HepG2 (cell line): ENCODE measurements around the gene SEMA4A. TPM values are rescaled to one million over a fixed set of nuclear protein-coding genes. Genes with fewer than 3 reads are reported as not detected.
A peak's percentile ranks its signal among the peaks of the same experiment; 100 is the strongest.

Experiments
- ATAC-seq: fragments of 200-7000 bp; cut with Tn5 transposase; 3 replicates; pipeline ENCODE4 v1.9.1; 2020; ENCODE audit warnings: mild to moderate bottlenecking, moderate library complexity
- BruUV-seq: library from RNA; stranded (reverse); fragments of 400-500 nt; replicated peaks from 2 replicates; lab custom pipeline; 2021; lab: Mats Ljungman, UMichigan
- CTCF ChIA-PET: fragments of 300-600 bp; formaldehyde crosslinking; extraction: SDS; loops from one replicate; lab custom pipeline; 2021; ENCODE audit warnings: low total read pairs, inconsistent platforms, low intra/inter-chr PET ratio; lab: Yijun Ruan, JAX
- POLR2A ChIA-PET: fragments of 350-600 bp; sonication (Branson Sonifier 250); formaldehyde crosslinking; loops from one replicate; lab custom pipeline; 2020; ENCODE audit warnings: antibody characterized with exemption, inconsistent platforms; lab: Yijun Ruan, JAX
- DNase-seq: peaks from one replicate; pipeline ENCODE4 v3.0.0-alpha.2; 2015; ENCODE audit warnings: low spot score
- FAIRE-seq: peaks from 3 replicates; lab custom pipeline; 2011; peaks lifted over from hg19 to GRCh38; lab: Jason Lieb, UNC
- H2AFZ ChIP-seq: one replicate; pipeline ENCODE4 v1.6.1; 2011; ENCODE audit warnings: low read length, inconsistent platforms
- H3K27ac ChIP-seq: fragments of 300-600 bp; 3 replicates; pipeline ENCODE4 v1.8.0; 2011; ENCODE audit warnings: mixed run types, mild to moderate bottlenecking, mixed read lengths, low read length, inconsistent platforms; ENCODE audit not compliant: insufficient read depth; ENCODE audit errors: extremely low read length
- H3K27me3 ChIP-seq, 2 experiments: fragments of 200-600 bp in 1 of 2; 2 replicates in 1 of 2; 3 replicates in 1 of 2; pipeline versions ENCODE4 v1.6.0 to v1.8.0; 2011; ENCODE audit warnings: low read length in 2 of 2, mild to moderate bottlenecking in 2 of 2, moderate library complexity in 2 of 2, inconsistent platforms in 1 of 2; ENCODE audit not compliant: insufficient read depth in 2 of 2, control insufficient read depth in 1 of 2
- H3K36me3 ChIP-seq, 2 experiments: fragments of 200-600 bp in 1 of 2; replicated peaks in 1 of 2; 2 replicates in 1 of 2; 3 replicates in 1 of 2; pipeline versions ENCODE4 v1.5.1 to v1.8.0; 2011; ENCODE audit warnings: low read length in 2 of 2, inconsistent platforms in 1 of 2; ENCODE audit not compliant: insufficient read depth in 2 of 2, control insufficient read depth in 1 of 2
- H3K4me1 ChIP-seq: 2 replicates; pipeline ENCODE4 v1.5.1; 2012; ENCODE audit warnings: low read length, inconsistent platforms; ENCODE audit not compliant: insufficient read depth
- H3K4me2 ChIP-seq: 2 replicates; pipeline ENCODE4 v1.6.0; 2011; ENCODE audit warnings: low read depth, low read length, inconsistent platforms
- H3K4me3 ChIP-seq, 3 experiments: fragments of 200-600 bp in 1 of 3; sonication (generic), shearing (Covaris generic) in 1 of 3; replicated peaks in 1 of 3; 2 replicates each; pipeline ENCODE4 v1.5.1; 2011 to 2016; ENCODE audit warnings: low read length in 3 of 3, inconsistent platforms in 2 of 3, low read depth in 2 of 3, mild to moderate bottlenecking in 2 of 3, control low read depth in 1 of 3, mixed read lengths in 1 of 3; ENCODE audit not compliant: insufficient read depth in 1 of 3
- H3K79me2 ChIP-seq: one replicate; pipeline ENCODE4 v1.6.1; 2011; ENCODE audit warnings: low read length, inconsistent platforms; ENCODE audit not compliant: insufficient read depth
- H3K9ac ChIP-seq: 2 replicates; pipeline ENCODE4 v1.6.0; 2011; ENCODE audit warnings: mild to moderate bottlenecking, low read depth, low read length, inconsistent platforms; ENCODE audit not compliant: insufficient read depth
- H3K9me3 ChIP-seq: 2 replicates; pipeline ENCODE4 v1.5.1; 2012; ENCODE audit warnings: mild to moderate bottlenecking, low read length
- H4K20me1 ChIP-seq: 2 replicates; pipeline ENCODE4 v1.6.0; 2011; ENCODE audit warnings: inconsistent platforms, mild to moderate bottlenecking, low read length, moderate library complexity; ENCODE audit not compliant: insufficient read depth
- ISL2 ChIP-seq: sonication (generic); formaldehyde crosslinking; IDR thresholded peaks from 2 replicates; pipeline ENCODE4 v1.5.0; 2020; ENCODE audit warnings: missing genetic modification reagents
- MAZ ChIP-seq, 2 experiments: sonication (generic) in 1 of 2; formaldehyde crosslinking in 1 of 2; IDR thresholded peaks; 2 replicates each; pipeline versions ENCODE4 v1.5.0 to v1.6.1; 2012 to 2020; ENCODE audit warnings: low read depth in 2 of 2, mild to moderate bottlenecking in 2 of 2, borderline replicate concordance in 1 of 2, improper control_type of control experiment in 1 of 2, low read length in 1 of 2, missing genetic modification reagents in 1 of 2, moderate library complexity in 1 of 2
- MIER3 ChIP-seq: IDR thresholded peaks from 2 replicates; pipeline ENCODE4 v1.6.1; 2016; ENCODE audit warnings: missing compliant biosample characterization, borderline replicate concordance
- NCOR1 ChIP-seq: fragments of 200-600 bp; sonication (generic); IDR thresholded peaks from 2 replicates; pipeline ENCODE4 v1.7.0; 2017; ENCODE audit warnings: antibody characterized with exemption, low read length, borderline replicate concordance
- PTBP1 ChIP-seq: fragments of 200-400 bp; formaldehyde crosslinking; IDR thresholded peaks from 2 replicates; pipeline ENCODE4 v1.6.1; 2018; ENCODE audit warnings: low read length, low read depth; ENCODE audit not compliant: poor library complexity, severe bottlenecking
- SNAPC2 ChIP-seq: sonication (generic); formaldehyde crosslinking; IDR thresholded peaks from 2 replicates; pipeline ENCODE4 v1.8.1; 2022; ENCODE audit warnings: mild to moderate bottlenecking, missing genetic modification reagents
- TFDP1 ChIP-seq: IDR thresholded peaks from 2 replicates; pipeline ENCODE4 v1.6.1; 2016; ENCODE audit warnings: missing compliant biosample characterization, missing genetic modification reagents, borderline replicate concordance
- TFDP2 ChIP-seq: sonication (generic); formaldehyde crosslinking; IDR thresholded peaks from 2 replicates; pipeline ENCODE4 v1.4.0; 2020; ENCODE audit warnings: missing genetic modification reagents
- ZBTB37 ChIP-seq: sonication (generic); formaldehyde crosslinking; IDR thresholded peaks from 2 replicates; pipeline ENCODE4 v1.4.0; 2020; ENCODE audit warnings: mild to moderate bottlenecking, missing genetic modification reagents
- ZNF263 ChIP-seq: sonication (generic); formaldehyde crosslinking; IDR thresholded peaks from 2 replicates; pipeline ENCODE4 v1.4.0; 2020; ENCODE audit warnings: missing genetic modification reagents
- ZNF567 ChIP-seq: sonication (generic); formaldehyde crosslinking; IDR thresholded peaks from 2 replicates; pipeline ENCODE4 v1.8.1; 2023; ENCODE audit warnings: mild to moderate bottlenecking, missing genetic modification reagents, borderline replicate concordance
- WGBS: methylation state at CpG from one replicate; pipeline ENCODE4 v1.1.6; 2017; ENCODE audit warnings: low lambda C conversion rate; 5-methylcytosine and 5-hydroxymethylcytosine counted together
- in situ Hi-C: cut with HindIII; loops from 2 replicates; pipeline ENCODE4 v1.10.0; 2017; ENCODE audit warnings: low pct_unique_long_range_greater_than_20kb; ENCODE audit not compliant: extremely low pct_ligation_motif_present
- intact Hi-C: fragments of 100-400 bp; cut with micrococcal nuclease; formaldehyde crosslinking; loops from one replicate; pipeline ENCODE4 v1.10.0; 2022; ENCODE audit not compliant: unreplicated experiment
- polyA plus RNA-seq, 8 experiments: library from polyadenylated mRNA; depleted of rRNA in 3 of 8; stranded (reverse) in 7 of 8; unstranded in 1 of 8; fragments of >200 nt; fragmentation: Illumina TruSeq in 4 of 8; extraction: Trizol in 4 of 8; gene quantifications; 2 replicates each; pipeline versions ENCODE4 v1.2.1 to v1.2.3, GENCODE V29; 2011 to 2016; ENCODE audit warnings: low read depth in 4 of 8, missing spikeins in 1 of 8, mixed read lengths in 1 of 8; ENCODE audit not compliant: insufficient read depth in 1 of 8
- total RNA-seq, 5 experiments: library from RNA; depleted of rRNA; stranded (reverse); fragments of >200 nt; fragmentation: Illumina TruSeq; extraction: Trizol; gene quantifications; 2 replicates each; pipeline ENCODE4 v1.2.3, GENCODE V29; 2016; ENCODE audit warnings: low read depth in 1 of 5
- TF ChIP-seq, protein P1 (sequence below): sonication (generic); formaldehyde crosslinking; IDR thresholded peaks from 2 replicates; pipeline ENCODE4 v1.4.0; 2020; ENCODE audit warnings: missing genetic modification reagents
- TF ChIP-seq, protein P2 (sequence below): sonication (generic); formaldehyde crosslinking; IDR thresholded peaks from 2 replicates; pipeline ENCODE4 v1.8.0; 2022; ENCODE audit warnings: low read depth, missing genetic modification reagents
- TF ChIP-seq, protein P3 (sequence below): IDR thresholded peaks from 2 replicates; pipeline ENCODE4 v1.6.1; 2018; ENCODE audit warnings: missing genetic modification reagents, mild to moderate bottlenecking, missing compliant biosample characterization

Gene SEMA4A
- total and polyA plus RNA-seq, 2 of the 13 experiments (the other 11 are each of a cell fraction or from before 2014, with no cell fraction given): 0.09 to 0.20 TPM

GRCh38 chr1:156153362-156153761 is at the start of gene SEMA4A (continued):
- TF ChIP-seq ZBTB37 (CRISPR knock-in tag): no peak
- no peak for TF ChIP-seq NCOR1
- no peak for TF ChIP-seq SNAPC2 (CRISPR knock-in tag)
- no peak for TF ChIP-seq ZNF263 (CRISPR knock-in tag)
- no peak for TF ChIP-seq ISL2 (CRISPR knock-in tag)
- TF ChIP-seq, all 625 proteins: peak for 0

DNA sequence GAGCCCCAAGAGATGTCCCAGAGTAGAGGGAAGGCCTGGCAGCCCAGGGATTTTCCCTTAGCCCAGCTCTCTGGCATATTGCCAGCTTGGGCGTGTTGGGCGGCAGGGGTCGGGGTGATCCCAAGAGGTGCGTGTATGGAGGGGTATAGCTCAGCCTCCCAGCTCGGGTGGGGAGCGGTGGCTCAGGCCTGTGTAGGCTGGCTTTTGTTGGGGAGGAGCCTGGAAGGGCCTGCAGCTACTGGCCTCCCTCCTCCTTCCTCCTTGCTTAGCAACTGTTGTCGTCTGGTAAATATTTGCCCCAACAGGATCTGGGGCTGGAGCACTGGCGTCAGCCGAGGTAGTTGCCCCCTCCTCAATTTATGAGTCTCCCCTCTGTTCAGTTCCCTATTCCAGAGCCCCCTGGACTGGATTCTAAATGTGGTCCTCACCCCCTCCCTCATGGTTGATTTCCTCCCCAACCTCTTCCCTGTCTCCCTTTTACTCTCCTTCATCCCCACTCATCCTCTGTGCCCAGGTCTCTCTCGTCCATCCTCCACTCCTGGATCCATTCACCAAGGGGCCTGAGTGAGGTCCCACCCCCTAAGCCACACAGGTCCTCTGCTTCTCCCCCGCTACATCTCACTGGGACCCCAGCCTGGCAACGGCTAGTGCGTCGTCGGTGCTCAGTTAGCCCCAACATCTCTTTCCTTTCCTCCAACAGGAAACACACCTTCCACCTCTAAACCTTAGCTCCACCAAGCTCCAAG is 49.1 kb upstream of the SEMA4A start:
- CTCF ChIA-PET: no interaction called here
- in situ Hi-C loops: no loop called here
- Histone ChIP-seq H3K27ac (peak overlapping the region; percentile 69), H3K36me3 (no peaks in the 10 kb centered on the region), H3K9me3 (no peaks in the 10 kb centered on the region), H4K20me1 (no peaks in the 10 kb centered on the region), H3K4me1 (peaks cover 95% of the 10 kb centered on the region), H3K27me3 (0 out of 5 replicates have a peak, but pooled peaks cover 0 to 8% of the 10 kb centered on the region in 2 experiments), H2AFZ (no peak overlapping the region), H3K4me2 (peak overlapping the region; percentile 93), H3K9ac (peak overlapping the region; percentile 79), H3K79me2 (no peaks in the 10 kb centered on the region), H3K4me3 (peak overlapping the region in 1 of 3 experiments; percentile 74; a peak in 2 of 6 replicates)
- no peak for FAIRE-seq
- peak; percentile 50 for DNase-seq
- BruUV-seq: no TSS peak
- intact Hi-C loops: loop anchor here (2.0 kb wide), 1 partner anchor 19 kb away; no protein-coding TSS in a partner anchor
- ATAC-seq: peak; percentile 49
- 41% methylated on average over 8 of the region's 15 CpGs for WGBS
- POLR2A ChIA-PET: interaction anchor here (0.7 to 6.9 kb wide), 9 partner anchors 7 to 178 kb away, joined by 3 to 84 read pairs (median 4); partner anchors contain the start of genes LMNA, PMF1 and SMG5
- TF ChIP-seq, protein P1, sequence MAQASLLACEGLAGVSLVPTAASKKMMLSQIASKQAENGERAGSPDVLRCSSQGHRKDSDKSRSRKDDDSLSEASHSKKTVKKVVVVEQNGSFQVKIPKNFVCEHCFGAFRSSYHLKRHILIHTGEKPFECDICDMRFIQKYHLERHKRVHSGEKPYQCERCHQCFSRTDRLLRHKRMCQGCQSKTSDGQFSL (CRISPR knock-in tag): no peak
- TF ChIP-seq MAZ (IDR thresholded peaks at IDR 0.05; ENCODE audit: borderline replicate concordance, low read depth, low read length) (no peak), MAZ (CRISPR knock-in tag; IDR thresholded peaks at IDR 0.05; ENCODE audit: low read depth) (no peak), MIER3 (CRISPR knock-in tag) (no peak), ZNF567 (no peak), PTBP1 (no peak), TFDP2 (CRISPR knock-in tag) (no peak), TFDP1 (CRISPR knock-in tag) (no peak)
- TF ChIP-seq, protein P2, sequence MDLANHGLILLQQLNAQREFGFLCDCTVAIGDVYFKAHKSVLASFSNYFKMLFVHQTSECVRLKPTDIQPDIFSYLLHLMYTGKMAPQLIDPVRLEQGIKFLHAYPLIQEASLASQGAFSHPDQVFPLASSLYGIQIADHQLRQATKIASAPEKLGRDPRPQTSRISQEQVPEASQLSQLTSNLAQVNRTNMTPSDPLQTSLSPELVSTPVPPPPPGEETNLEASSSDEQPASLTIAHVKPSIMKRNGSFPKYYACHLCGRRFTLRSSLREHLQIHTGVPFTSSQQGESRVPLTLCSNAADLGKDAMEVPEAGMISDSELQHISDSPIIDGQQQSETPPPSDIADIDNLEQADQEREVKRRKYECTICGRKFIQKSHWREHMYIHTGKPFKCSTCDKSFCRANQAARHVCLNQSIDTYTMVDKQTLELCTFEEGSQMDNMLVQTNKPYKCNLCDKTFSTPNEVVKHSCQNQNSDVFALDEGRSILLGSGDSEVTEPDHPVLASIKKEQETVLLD (CRISPR knock-in tag): 0 out of 2 replicates have a peak, but pooled peaks have one; percentile 7
- TF ChIP-seq, protein P3, sequence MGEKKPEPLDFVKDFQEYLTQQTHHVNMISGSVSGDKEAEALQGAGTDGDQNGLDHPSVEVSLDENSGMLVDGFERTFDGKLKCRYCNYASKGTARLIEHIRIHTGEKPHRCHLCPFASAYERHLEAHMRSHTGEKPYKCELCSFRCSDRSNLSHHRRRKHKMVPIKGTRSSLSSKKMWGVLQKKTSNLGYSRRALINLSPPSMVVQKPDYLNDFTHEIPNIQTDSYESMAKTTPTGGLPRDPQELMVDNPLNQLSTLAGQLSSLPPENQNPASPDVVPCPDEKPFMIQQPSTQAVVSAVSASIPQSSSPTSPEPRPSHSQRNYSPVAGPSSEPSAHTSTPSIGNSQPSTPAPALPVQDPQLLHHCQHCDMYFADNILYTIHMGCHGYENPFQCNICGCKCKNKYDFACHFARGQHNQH (CRISPR knock-in tag): no peak
